ENCODE data around the gene FAM118B. TPM values are rescaled to one million over a fixed set of nuclear protein-coding genes. Genes with fewer than 3 reads are reported as not detected.
"Not testable (repeated sequence)": the region's sequence is repeated elsewhere in the genome, so short reads cannot be mapped to it uniquely, and the experiment has no call there.

FAM118B gene
- total RNA-seq, 1 donor from 2014 or later: 26.7 TPM

DNA sequence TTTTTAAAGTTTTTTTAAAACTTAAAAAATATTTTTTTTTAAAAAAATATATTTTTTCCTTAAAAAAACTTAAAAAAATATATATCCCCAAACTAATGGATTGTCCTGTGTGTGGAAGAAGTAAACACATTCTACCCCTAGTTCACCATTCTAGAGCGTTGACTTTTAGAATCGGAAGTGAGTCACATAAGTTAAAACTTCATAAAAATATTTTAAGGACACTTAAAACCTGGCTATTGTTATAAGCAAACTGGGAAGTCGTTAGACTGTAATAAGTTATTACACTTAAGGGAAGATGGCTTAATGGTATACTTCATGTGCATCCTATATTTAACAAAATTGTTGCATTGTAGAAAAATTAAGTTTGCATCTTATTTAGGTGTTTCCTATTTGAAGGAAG, 21.1 kb downstream of the FAM118B start:
- Histone ChIP-seq H3K9me3 (replicated peaks) (no peaks in the 10 kb centered on the region), H3K27ac (replicated peaks) (no peak overlapping the region), H3K4me3 (no peak overlapping the region), H3K36me3 (peaks cover 17% of the 10 kb centered on the region), H3K27me3 (ENCODE audit: low read depth) (no peaks in the 10 kb centered on the region), H3K4me1 (peaks cover 30% of the 10 kb centered on the region)
- no peak for DNase-seq
- TF ChIP-seq, protein P1, sequence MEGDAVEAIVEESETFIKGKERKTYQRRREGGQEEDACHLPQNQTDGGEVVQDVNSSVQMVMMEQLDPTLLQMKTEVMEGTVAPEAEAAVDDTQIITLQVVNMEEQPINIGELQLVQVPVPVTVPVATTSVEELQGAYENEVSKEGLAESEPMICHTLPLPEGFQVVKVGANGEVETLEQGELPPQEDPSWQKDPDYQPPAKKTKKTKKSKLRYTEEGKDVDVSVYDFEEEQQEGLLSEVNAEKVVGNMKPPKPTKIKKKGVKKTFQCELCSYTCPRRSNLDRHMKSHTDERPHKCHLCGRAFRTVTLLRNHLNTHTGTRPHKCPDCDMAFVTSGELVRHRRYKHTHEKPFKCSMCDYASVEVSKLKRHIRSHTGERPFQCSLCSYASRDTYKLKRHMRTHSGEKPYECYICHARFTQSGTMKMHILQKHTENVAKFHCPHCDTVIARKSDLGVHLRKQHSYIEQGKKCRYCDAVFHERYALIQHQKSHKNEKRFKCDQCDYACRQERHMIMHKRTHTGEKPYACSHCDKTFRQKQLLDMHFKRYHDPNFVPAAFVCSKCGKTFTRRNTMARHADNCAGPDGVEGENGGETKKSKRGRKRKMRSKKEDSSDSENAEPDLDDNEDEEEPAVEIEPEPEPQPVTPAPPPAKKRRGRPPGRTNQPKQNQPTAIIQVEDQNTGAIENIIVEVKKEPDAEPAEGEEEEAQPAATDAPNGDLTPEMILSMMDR (IDR thresholded peaks at IDR 0.05; ENCODE audit: borderline replicate concordance): no peak
- intact Hi-C loops (cut with micrococcal nuclease): no loop called here

DNA sequence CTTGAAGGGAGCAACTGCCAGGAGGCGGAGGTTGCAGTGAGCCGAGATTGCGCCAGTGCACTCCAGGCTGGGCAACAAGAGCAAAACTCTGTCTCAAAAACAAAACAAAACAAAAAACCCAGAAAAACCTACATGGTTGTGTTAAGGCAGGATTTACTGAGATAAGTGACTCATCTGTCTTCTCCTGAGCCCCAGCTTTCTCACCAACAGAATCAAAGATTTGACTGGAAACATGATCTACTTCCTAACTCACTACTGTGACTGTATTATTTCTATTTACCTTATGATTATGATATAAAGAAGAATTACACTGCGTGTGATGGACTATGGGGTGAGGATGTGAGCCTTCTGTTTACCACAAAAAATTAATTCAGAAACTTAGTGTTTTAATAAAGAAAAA, 21.8 kb downstream of the FAM118B start:
- H3K27ac ChIP-seq (replicated peaks): no peak overlapping the region
- H3K9me3 ChIP-seq (replicated peaks): no peaks in the 10 kb centered on the region
- H3K4me1 ChIP-seq: peaks cover 30% of the 10 kb centered on the region
- H3K4me3 ChIP-seq: no peak overlapping the region
- no peak for DNase-seq
- TF ChIP-seq, protein P1 (IDR thresholded peaks at IDR 0.05; ENCODE audit: borderline replicate concordance): no peak
- intact Hi-C loops (cut with micrococcal nuclease): no loop called here
- no peaks in the 10 kb centered on the region for H3K27me3 ChIP-seq (ENCODE audit: low read depth)
- peaks cover 24% of the 10 kb centered on the region for H3K36me3 ChIP-seq

DNA sequence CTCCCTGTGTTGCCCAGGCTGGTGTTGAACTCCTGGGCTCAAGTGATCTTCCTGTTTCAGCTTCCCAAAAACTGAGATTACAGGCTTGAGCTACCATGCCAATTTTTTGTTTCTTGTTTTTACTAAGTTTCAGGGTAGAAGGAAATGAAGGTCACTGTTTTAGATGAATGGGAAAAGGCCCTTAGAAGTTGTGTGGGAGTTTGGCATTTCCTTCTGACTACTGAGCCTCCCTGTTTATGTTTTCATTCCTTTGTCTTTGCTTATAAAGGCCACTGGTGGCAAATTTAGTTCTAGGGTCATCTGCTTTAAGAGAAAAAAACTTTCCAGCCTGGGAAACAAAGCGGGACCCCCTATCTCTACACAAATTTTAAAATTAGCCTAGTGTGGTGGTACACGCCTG, 35.1 kb downstream of the FAM118B start:
- Histone ChIP-seq H3K36me3 (peaks cover 73% of the 10 kb centered on the region), H3K9me3 (replicated peaks) (no peaks in the 10 kb centered on the region), H3K27ac (replicated peaks) (no peak overlapping the region), H3K27me3 (ENCODE audit: low read depth) (no peaks in the 10 kb centered on the region), H3K4me1 (no peaks in the 10 kb centered on the region), H3K4me3 (no peak overlapping the region)
- intact Hi-C loops (cut with micrococcal nuclease): no loop called here
- DNase-seq: no peak
- TF ChIP-seq, protein P1 (IDR thresholded peaks at IDR 0.05; ENCODE audit: borderline replicate concordance): no peak

DNA sequence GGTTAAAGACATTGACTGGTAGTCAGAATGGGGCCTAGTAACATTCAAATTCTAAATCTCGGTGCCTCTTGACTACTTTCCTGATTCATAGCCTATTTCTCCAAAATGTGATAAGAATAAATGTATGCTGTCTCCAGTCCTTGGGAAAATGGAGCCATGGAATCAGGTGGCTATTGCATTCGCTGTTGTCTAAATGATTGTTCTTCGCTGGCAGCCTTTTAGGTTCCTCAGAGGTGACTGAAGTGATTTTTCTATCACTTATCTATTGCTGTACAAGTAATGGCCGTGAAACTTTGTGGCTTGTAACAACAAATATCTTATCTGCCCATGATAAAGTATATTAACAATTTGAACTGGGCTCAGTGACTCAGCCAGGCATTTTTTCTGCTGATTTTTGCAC, 41.7 kb downstream of the FAM118B start:
- intact Hi-C loops (cut with micrococcal nuclease): no loop called here
- peaks cover 69% of the 10 kb centered on the region for H3K36me3 ChIP-seq
- H3K27me3 ChIP-seq (ENCODE audit: low read depth): no peaks in the 10 kb centered on the region
- H3K4me1 ChIP-seq: peaks cover 8% of the 10 kb centered on the region
- TF ChIP-seq, protein P1 (IDR thresholded peaks at IDR 0.05; ENCODE audit: borderline replicate concordance): no peak
- H3K27ac ChIP-seq (replicated peaks): no peak overlapping the region
- DNase-seq: no peak
- no peaks in the 10 kb centered on the region for H3K9me3 ChIP-seq (replicated peaks)
- no peak overlapping the region for H3K4me3 ChIP-seq

DNA sequence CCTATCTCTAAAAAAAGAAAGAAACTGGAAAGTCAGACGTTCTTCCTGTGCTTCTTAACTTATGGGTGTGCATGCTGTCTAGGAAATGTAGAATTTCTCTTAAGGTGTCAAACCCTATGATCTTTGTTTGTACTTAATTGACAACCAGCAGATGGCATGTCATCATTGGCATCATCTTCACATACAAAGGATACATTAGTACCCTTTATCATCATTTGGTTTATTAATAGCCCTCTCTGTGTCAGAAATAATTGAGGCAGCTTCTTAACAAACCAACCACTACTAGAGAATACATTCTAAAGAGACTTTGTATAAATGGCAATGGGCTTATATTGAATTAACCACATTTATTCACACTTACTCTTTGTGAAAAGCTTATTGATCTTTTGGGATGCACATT, 43.2 kb downstream of the FAM118B start:
- no peak overlapping the region for H3K27ac ChIP-seq (replicated peaks)
- peaks cover 8% of the 10 kb centered on the region for H3K4me1 ChIP-seq
- no peaks in the 10 kb centered on the region for H3K27me3 ChIP-seq (ENCODE audit: low read depth)
- intact Hi-C loops (cut with micrococcal nuclease): no loop called here
- H3K36me3 ChIP-seq: peaks cover 59% of the 10 kb centered on the region
- H3K4me3 ChIP-seq: no peak overlapping the region
- TF ChIP-seq, protein P1 (IDR thresholded peaks at IDR 0.05; ENCODE audit: borderline replicate concordance): no peak
- no peaks in the 10 kb centered on the region for H3K9me3 ChIP-seq (replicated peaks)
- DNase-seq: no peak

DNA sequence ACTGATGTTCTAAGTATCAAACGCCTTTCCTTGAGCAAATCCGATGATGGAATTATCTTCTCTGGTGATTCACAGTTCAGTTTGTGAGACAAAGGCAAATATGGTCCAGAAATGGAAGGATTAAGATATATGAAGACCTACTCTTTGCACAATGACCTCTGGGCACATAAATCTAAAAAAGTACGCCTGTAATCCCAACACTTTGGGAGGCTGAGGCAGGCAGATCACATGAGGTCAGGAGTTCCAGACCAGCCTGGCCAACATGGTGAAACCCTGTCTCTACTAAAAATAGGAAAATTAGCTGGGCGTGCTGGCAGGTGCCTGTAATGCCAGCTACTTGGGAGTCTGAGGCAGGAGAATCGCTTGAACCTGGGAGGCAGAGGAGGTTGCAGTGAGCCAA, 43.9 kb downstream of the FAM118B start:
- intact Hi-C loops (cut with micrococcal nuclease); H3K4me1 ChIP-seq; H3K27me3 ChIP-seq (ENCODE audit: low read depth); DNase-seq; H3K27ac ChIP-seq (replicated peaks); H3K9me3 ChIP-seq (replicated peaks); H3K4me3 ChIP-seq: not testable (repeated sequence)
- peaks cover 57% of the 10 kb centered on the region for H3K36me3 ChIP-seq

Data from left ventricle myocardium inferior (tissue), 1 donor.